ENCODE measurements around the gene ANKRD13D. TPM values are rescaled to one million over a fixed set of nuclear protein-coding genes. Genes with fewer than 3 reads are reported as not detected.
"Not testable (repeated sequence)": the region's sequence is repeated elsewhere in the genome, so short reads cannot be mapped to it uniquely, and the experiment has no call there.

ANKRD13D gene
- polyA plus RNA-seq, 1 donor from 2014 or later = 93.5 TPM

- H3K9me3 ChIP-seq (ENCODE audit: low read length) = no peaks in the 10 kb centered on the region
- H3K36me3 ChIP-seq (ENCODE audit: insufficient read depth, low read length) = no peaks in the 10 kb centered on the region
- H3K9ac ChIP-seq (ENCODE audit: low read length) = peak overlapping the region; percentile 65
- no peaks in the 10 kb centered on the region for H3F3A ChIP-seq (ENCODE audit: insufficient read depth, low read length, poor library complexity, severe bottlenecking)
- peaks cover 11% of the 10 kb centered on the region for H3K79me2 ChIP-seq (replicated peaks; ENCODE audit: insufficient read depth, low read length)
- H3K27ac ChIP-seq (ENCODE audit: low read length) = peak overlapping the region; percentile 23
- H3K9me2 ChIP-seq (ENCODE audit: insufficient read depth, low read length) = no peaks in the 10 kb centered on the region
- peak overlapping the region; percentile 83 for H3K4me2 ChIP-seq (ENCODE audit: low read length)
- no peaks in the 10 kb centered on the region for H3K27me3 ChIP-seq (ENCODE audit: insufficient read depth, low read depth, low read length)
- H2AFZ ChIP-seq (ENCODE audit: low read depth, low read length) = no peak overlapping the region
- TF ChIP-seq TAF1 (IDR thresholded peaks at IDR 0.05; ENCODE audit: low read depth) (no peak), RAD21 (conservative IDR thresholded peaks at IDR 0.05) (no peak), MXI1 (conservative IDR thresholded peaks at IDR 0.05; ENCODE audit: poor library complexity, severe bottlenecking) (peak; percentile 91), CTCF (IDR thresholded peaks at IDR 0.05; ENCODE audit: poor library complexity, severe bottlenecking) (no peak), EZH2 (IDR thresholded peaks at IDR 0.05; ENCODE audit: borderline replicate concordance, insufficient read depth, low read length, poor library complexity, severe bottlenecking) (no peak), REST (IDR thresholded peaks at IDR 0.05; ENCODE audit: borderline replicate concordance) (no peak), SMC3 (conservative IDR thresholded peaks at IDR 0.05; ENCODE audit: poor library complexity) (peak; percentile 36), POLR2AphosphoS5 (IDR thresholded peaks at IDR 0.05) (peak; percentile 71)
- H4K20me1 ChIP-seq (ENCODE audit: insufficient read depth) = no peaks in the 10 kb centered on the region
- H3K4me3 ChIP-seq (ENCODE audit: low read length) = peak overlapping the region; percentile 74
These were observed 28.9 kb downstream of the ANKRD13D start for GRCh38 chr11:67317888-67318555.

- H3K27ac ChIP-seq (ENCODE audit: low read length); H3F3A ChIP-seq (ENCODE audit: insufficient read depth, low read length, poor library complexity, severe bottlenecking); H3K27me3 ChIP-seq (ENCODE audit: insufficient read depth, low read depth, low read length); H3K9ac ChIP-seq (ENCODE audit: low read length); H4K20me1 ChIP-seq (ENCODE audit: insufficient read depth); H3K9me2 ChIP-seq (ENCODE audit: insufficient read depth, low read length); H2AFZ ChIP-seq (ENCODE audit: low read depth, low read length); H3K36me3 ChIP-seq (ENCODE audit: insufficient read depth, low read length); H3K9me3 ChIP-seq (ENCODE audit: low read length): not testable (repeated sequence)
- Histone ChIP-seq H3K4me2 (ENCODE audit: low read length) (peak overlapping the region; percentile 83), H3K4me3 (ENCODE audit: low read length) (peak overlapping the region; percentile 74), H3K79me2 (replicated peaks; ENCODE audit: insufficient read depth, low read length) (peaks cover 11% of the 10 kb centered on the region)
These were observed 29.8 kb downstream of the ANKRD13D start for GRCh38 chr11:67318876-67319275.

- Histone ChIP-seq H3K9me2 (ENCODE audit: insufficient read depth, low read length) (no peaks in the 10 kb centered on the region), H3K27me3 (ENCODE audit: insufficient read depth, low read depth, low read length) (no peaks in the 10 kb centered on the region), H3K9me3 (ENCODE audit: low read length) (no peaks in the 10 kb centered on the region), H4K20me1 (ENCODE audit: insufficient read depth) (no peaks in the 10 kb centered on the region), H3K9ac (ENCODE audit: low read length) (no peak overlapping the region), H3K79me2 (replicated peaks; ENCODE audit: insufficient read depth, low read length) (peaks cover 11% of the 10 kb centered on the region), H3K36me3 (ENCODE audit: insufficient read depth, low read length) (no peaks in the 10 kb centered on the region), H3F3A (ENCODE audit: insufficient read depth, low read length, poor library complexity, severe bottlenecking) (no peaks in the 10 kb centered on the region), H2AFZ (ENCODE audit: low read depth, low read length) (no peak overlapping the region), H3K4me2 (ENCODE audit: low read length) (no peak overlapping the region), H3K27ac (ENCODE audit: low read length) (no peak overlapping the region), H3K4me3 (ENCODE audit: low read length) (no peak overlapping the region)
- TF ChIP-seq SMC3 (conservative IDR thresholded peaks at IDR 0.05; ENCODE audit: poor library complexity) (no peak), RAD21 (conservative IDR thresholded peaks at IDR 0.05) (no peak), MXI1 (conservative IDR thresholded peaks at IDR 0.05; ENCODE audit: poor library complexity, severe bottlenecking) (no peak), POLR2AphosphoS5 (IDR thresholded peaks at IDR 0.05) (no peak), TAF1 (IDR thresholded peaks at IDR 0.05; ENCODE audit: low read depth) (no peak), EZH2 (IDR thresholded peaks at IDR 0.05; ENCODE audit: borderline replicate concordance, insufficient read depth, low read length, poor library complexity, severe bottlenecking) (no peak), REST (IDR thresholded peaks at IDR 0.05; ENCODE audit: borderline replicate concordance) (no peak), CTCF (IDR thresholded peaks at IDR 0.05; ENCODE audit: poor library complexity, severe bottlenecking) (no peak), EP300 (conservative IDR thresholded peaks at IDR 0.05; ENCODE audit: poor library complexity, severe bottlenecking) (no peak)
These were observed 30.9 kb downstream of the ANKRD13D start for GRCh38 chr11:67320011-67320410.

Measured in neural cell (in vitro differentiated cells).